Retinal pigment epithelial cell (primary cell): ENCODE data around the gene HPCAL1.

Experiments
- DNase-seq: peaks from one replicate; pipeline ENCODE4 v3.0.0-alpha.2; 2010; ENCODE audit warnings: low read depth
- H3K4me3 ChIP-seq: 2 replicates; pipeline ENCODE4 v1.5.1; 2011; ENCODE audit warnings: mild to moderate bottlenecking, low read length, control low read depth, moderate library complexity
- CTCF ChIP-seq: conservative IDR thresholded peaks from 2 replicates; pipeline ENCODE4 v1.5.1; 2011; ENCODE audit warnings: low read depth, low read length, control low read depth, inconsistent platforms

Gene HPCAL1

GRCh38 chr2:10341193-10341592 lies 38.5 kb downstream of the HPCAL1 start:
- no peak for DNase-seq
- no peak for TF ChIP-seq CTCF
- H3K4me3 ChIP-seq, result no peak overlapping the region

GRCh38 chr2:10342245-10342951 lies 39.7 kb downstream of the HPCAL1 start:
- no peak for DNase-seq
- no peak for TF ChIP-seq CTCF
- H3K4me3 ChIP-seq, result no peak overlapping the region

GRCh38 chr2:10343191-10343590 lies 40.5 kb downstream of the HPCAL1 start:
- TF ChIP-seq CTCF, result no peak
- no peak for DNase-seq
- no peak overlapping the region for H3K4me3 ChIP-seq

- H3K4me3 ChIP-seq, result no peak overlapping the region
- no peak for TF ChIP-seq CTCF
- no peak for DNase-seq
These were observed 41.0 kb downstream of the HPCAL1 start for GRCh38 chr2:10343658-10344057.

- peak; percentile 31 for DNase-seq
- H3K4me3 ChIP-seq, result no peak overlapping the region
These were observed 41.7 kb downstream of the HPCAL1 start for GRCh38 chr2:10344105-10345066.

GRCh38 chr2:10345126-10345525 lies 42.4 kb downstream of the HPCAL1 start:
- DNase-seq, result no peak
- no peak overlapping the region for H3K4me3 ChIP-seq
- no peak for TF ChIP-seq CTCF

More at GRCh38 chr2:10344105-10345066, 41.7 kb downstream of the HPCAL1 start:
- no peak for TF ChIP-seq CTCF

GRCh38 chr2:10345813-10346212 lies 43.1 kb downstream of the HPCAL1 start:
- H3K4me3 ChIP-seq, result no peak overlapping the region
- DNase-seq, result no peak
- TF ChIP-seq CTCF, result no peak
